H9 (cell line): ENCODE data around the gene ITPR1. TPM values are rescaled to one million over a fixed set of nuclear protein-coding genes. Genes with fewer than 3 reads are reported as not detected.

Source experiments
- DNase-seq: peaks from one replicate; pipeline ENCODE4 v3.0.0-alpha.2; 2017
- H2AFZ ChIP-seq: one replicate; pipeline ENCODE4 v1.6.1; 2013; ENCODE audit warnings: mild to moderate bottlenecking, low read length, control low read depth, moderate library complexity
- H2AK5ac ChIP-seq: 2 replicates; pipeline ENCODE4 v1.6.1; 2013; ENCODE audit warnings: low read length, control low read depth, mixed read lengths; ENCODE audit not compliant: insufficient read length
- H2BK120ac ChIP-seq: one replicate; pipeline ENCODE4 v1.6.1; 2013; ENCODE audit warnings: low read depth, mild to moderate bottlenecking, low read length, control low read depth, inconsistent platforms; ENCODE audit not compliant: poor library complexity, severe bottlenecking
- H2BK12ac ChIP-seq: 2 replicates; pipeline ENCODE4 v1.6.1; 2013; ENCODE audit warnings: low read length, control low read depth, mixed read lengths, low read depth; ENCODE audit not compliant: insufficient read length
- H2BK15ac ChIP-seq: 2 replicates; pipeline ENCODE4 v1.6.1; 2013; ENCODE audit warnings: low read depth, low read length, control low read depth
- H2BK20ac ChIP-seq: one replicate; pipeline ENCODE4 v1.6.1; 2013; ENCODE audit warnings: low read depth, mild to moderate bottlenecking, low read length, control low read depth, inconsistent platforms; ENCODE audit not compliant: poor library complexity, severe bottlenecking
- H2BK5ac ChIP-seq: 2 replicates; pipeline ENCODE4 v1.6.1; 2013; ENCODE audit warnings: low read length, control low read depth, mixed read lengths; ENCODE audit not compliant: insufficient read length
- H3K14ac ChIP-seq: 2 replicates; pipeline ENCODE4 v1.6.1; 2013; ENCODE audit warnings: low read length, control low read depth; ENCODE audit not compliant: insufficient read depth
- H3K18ac ChIP-seq: 2 replicates; pipeline ENCODE4 v1.6.1; 2013; ENCODE audit warnings: low read depth, mild to moderate bottlenecking, mixed read lengths, low read length, control low read depth; ENCODE audit not compliant: insufficient read length
- H3K23ac ChIP-seq: 2 replicates; pipeline ENCODE4 v1.6.1; 2013; ENCODE audit warnings: low read length, control low read depth, mixed read lengths, low read depth; ENCODE audit not compliant: insufficient read length
- H3K23me2 ChIP-seq: 2 replicates; pipeline ENCODE4 v1.6.1; 2013; ENCODE audit warnings: low read depth, mild to moderate bottlenecking, mixed read lengths, low read length, control low read depth; ENCODE audit not compliant: insufficient read length, poor library complexity, severe bottlenecking
- H3K27ac ChIP-seq: 2 replicates; pipeline ENCODE4 v1.5.1; 2013; ENCODE audit warnings: low read length, control low read depth, mixed read lengths, low read depth; ENCODE audit not compliant: insufficient read length
- H3K27me3 ChIP-seq: 2 replicates; pipeline ENCODE4 v1.6.1; 2013; ENCODE audit warnings: low read length, control low read depth, inconsistent platforms; ENCODE audit not compliant: insufficient read depth
- H3K4ac ChIP-seq: 2 replicates; pipeline ENCODE4 v1.6.1; 2013; ENCODE audit warnings: low read depth, mild to moderate bottlenecking, control low read depth, inconsistent platforms, low read length, moderate library complexity
- H3K4me1 ChIP-seq: 2 replicates; pipeline ENCODE4 v1.6.1; 2013; ENCODE audit warnings: low read length, control low read depth, inconsistent platforms; ENCODE audit not compliant: insufficient read depth
- H3K4me2 ChIP-seq: 2 replicates; pipeline ENCODE4 v1.6.1; 2013; ENCODE audit warnings: low read length, control low read depth, mixed read lengths; ENCODE audit not compliant: insufficient read length, insufficient read depth
- H3K56ac ChIP-seq: 2 replicates; pipeline ENCODE4 v1.6.1; 2013; ENCODE audit warnings: low read depth, mild to moderate bottlenecking, mixed read lengths, low read length, control low read depth; ENCODE audit not compliant: insufficient read length
- H3K79me1 ChIP-seq: 2 replicates; pipeline ENCODE4 v1.6.1; 2013; ENCODE audit warnings: low read depth, mild to moderate bottlenecking, moderate library complexity, low read length, control low read depth, inconsistent platforms; ENCODE audit not compliant: insufficient read depth, poor library complexity, severe bottlenecking
- H3K79me2 ChIP-seq: 2 replicates; pipeline ENCODE4 v1.6.1; 2013; ENCODE audit warnings: low read length, control low read depth, inconsistent platforms; ENCODE audit not compliant: insufficient read depth
- H3K9ac ChIP-seq: 2 replicates; pipeline ENCODE4 v1.6.1; 2013; ENCODE audit warnings: low read length, control low read depth, mixed read lengths; ENCODE audit not compliant: insufficient read length; ENCODE audit errors: extremely low read depth
- H3K9me3 ChIP-seq: one replicate; pipeline ENCODE4 v1.6.1; 2013; ENCODE audit warnings: low read depth, low read length, inconsistent platforms; ENCODE audit not compliant: control insufficient read depth
- H3T11ph ChIP-seq: one replicate; pipeline ENCODE4 v1.6.1; 2013; ENCODE audit warnings: mild to moderate bottlenecking, low read length, control low read depth, inconsistent platforms
- H4K20me1 ChIP-seq: one replicate; pipeline ENCODE4 v1.6.1; 2013; ENCODE audit not compliant: control insufficient read depth, insufficient read length, insufficient read depth
- H4K5ac ChIP-seq: 2 replicates; pipeline ENCODE4 v1.6.1; 2013; ENCODE audit warnings: low read depth, mild to moderate bottlenecking, mixed read lengths, low read length, control low read depth; ENCODE audit not compliant: insufficient read length
- H4K8ac ChIP-seq: replicated peaks from 2 replicates; pipeline ENCODE4 v1.6.1; 2013; ENCODE audit warnings: low read length, control low read depth, mixed read lengths, low read depth; ENCODE audit not compliant: insufficient read length
- H4K91ac ChIP-seq: 2 replicates; pipeline ENCODE4 v1.6.1; 2013; ENCODE audit warnings: low read depth, mild to moderate bottlenecking, moderate library complexity, mixed read lengths, low read length, control low read depth; ENCODE audit not compliant: insufficient read length
- H3K27ac Mint-ChIP-seq, 3 experiments: 2 replicates in 2 of 3; 3 replicates in 1 of 3; pipeline ENCODE4 v1.8.0; 2020 to 2021; ENCODE audit warnings: mixed read lengths in 3 of 3, mild to moderate bottlenecking in 1 of 3, moderate library complexity in 1 of 3
- H3K27me3 Mint-ChIP-seq: 2 replicates; pipeline ENCODE4 v1.8.0; 2021; ENCODE audit warnings: low read depth, mild to moderate bottlenecking, moderate library complexity, mixed read lengths
- H3K36me3 Mint-ChIP-seq, 3 experiments: 2 replicates in 2 of 3; 3 replicates in 1 of 3; pipeline ENCODE4 v1.8.0; 2020 to 2021; ENCODE audit warnings: low read depth in 3 of 3, mixed read lengths in 3 of 3; ENCODE audit not compliant: insufficient read depth in 1 of 3
- H3K4me1 Mint-ChIP-seq, 2 experiments: 2 replicates each; pipeline ENCODE4 v1.8.0; 2020; ENCODE audit warnings: mixed read lengths in 2 of 2
- H3K4me3 Mint-ChIP-seq, 2 experiments: 2 replicates in 1 of 2; 3 replicates in 1 of 2; pipeline ENCODE4 v1.8.0; 2020 to 2021; ENCODE audit warnings: mild to moderate bottlenecking in 2 of 2, mixed read lengths in 2 of 2, moderate library complexity in 1 of 2
- H3K9me3 Mint-ChIP-seq, 2 experiments: 2 replicates in 1 of 2; 3 replicates in 1 of 2; pipeline ENCODE4 v1.8.0; 2020; ENCODE audit warnings: mild to moderate bottlenecking in 2 of 2, mixed read lengths in 2 of 2, moderate library complexity in 1 of 2
- WGBS: extraction: QIAGEN DNeasy Blood & Tissue Kit; methylation state at CpG from one replicate; pipeline ENCODE4 v1.1.7; 2013; ENCODE audit warnings: missing lambda C conversion rate, low lambda C conversion rate, mixed read lengths; ENCODE audit not compliant: insufficient read length; ENCODE audit errors: extremely low coverage; 5-methylcytosine and 5-hydroxymethylcytosine counted together
- total RNA-seq: library from RNA; stranded (reverse); gene quantifications from 2 replicates; pipeline ENCODE4 v1.2.1, GENCODE V29; 2021
- TF ChIP-seq, protein P1 (sequence below): fragments of 200-600 bp; sonication (generic); conservative IDR thresholded peaks from 3 replicates; pipeline ENCODE4 v1.8.0; 2021; ENCODE audit warnings: antibody characterized with exemption, mild to moderate bottlenecking

ITPR1 gene
- total RNA-seq, 1 experiment from 2014 or later: 4.2 TPM

DNA sequence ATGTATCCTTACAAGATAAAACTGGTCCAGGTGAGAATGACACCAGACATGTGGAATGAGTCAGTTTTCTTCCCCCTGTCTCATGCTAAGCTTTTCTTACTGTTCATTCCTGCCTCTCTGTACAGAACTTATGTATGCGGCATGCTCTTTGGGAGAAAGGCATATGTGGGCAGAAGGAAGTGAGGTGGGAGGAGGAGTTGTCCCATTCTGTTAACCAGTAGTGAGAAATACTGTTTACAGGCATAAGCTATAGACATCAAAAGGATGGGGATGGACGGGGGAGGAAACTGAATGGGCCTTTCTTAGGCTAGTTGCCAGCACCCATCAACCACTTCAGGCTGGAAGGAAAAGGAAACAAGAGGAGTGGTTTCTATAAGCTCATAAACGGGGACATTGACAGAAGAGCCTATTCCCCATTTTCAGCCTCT, 342.5 kb downstream of the ITPR1 start:
- no peak overlapping the region for H3K4me3 Mint-ChIP-seq
- Histone ChIP-seq H3T11ph (no peak overlapping the region), H2AFZ (no peak overlapping the region), H3K23me2 (no peaks in the 10 kb centered on the region), H3K79me1 (no peaks in the 10 kb centered on the region), H3K14ac (no peak overlapping the region), H2AK5ac (no peak overlapping the region), H2BK120ac (no peak overlapping the region), H2BK20ac (no peak overlapping the region), H4K20me1 (no peaks in the 10 kb centered on the region), H4K8ac (no peak overlapping the region), H3K4ac (no peak overlapping the region), H3K56ac (no peak overlapping the region), H3K9ac (no peak overlapping the region), H2BK15ac (no peak overlapping the region), H3K27ac (no peak overlapping the region), H3K23ac (no peak overlapping the region), H4K5ac (no peak overlapping the region), H3K27me3 (no peaks in the 10 kb centered on the region), H3K18ac (no peak overlapping the region), H3K79me2 (no peaks in the 10 kb centered on the region), H3K4me1 (no peaks in the 10 kb centered on the region; the same call in 1 of the 2 replicates), H3K4me2 (no peak overlapping the region), H4K91ac (no peak overlapping the region), H2BK12ac (no peak overlapping the region), H2BK5ac (no peak overlapping the region), H3K9me3 (no peaks in the 10 kb centered on the region)
- no peaks in the 10 kb centered on the region for H3K9me3 Mint-ChIP-seq
- H3K36me3 Mint-ChIP-seq: no peaks in the 10 kb centered on the region
- TF ChIP-seq, protein P1, sequence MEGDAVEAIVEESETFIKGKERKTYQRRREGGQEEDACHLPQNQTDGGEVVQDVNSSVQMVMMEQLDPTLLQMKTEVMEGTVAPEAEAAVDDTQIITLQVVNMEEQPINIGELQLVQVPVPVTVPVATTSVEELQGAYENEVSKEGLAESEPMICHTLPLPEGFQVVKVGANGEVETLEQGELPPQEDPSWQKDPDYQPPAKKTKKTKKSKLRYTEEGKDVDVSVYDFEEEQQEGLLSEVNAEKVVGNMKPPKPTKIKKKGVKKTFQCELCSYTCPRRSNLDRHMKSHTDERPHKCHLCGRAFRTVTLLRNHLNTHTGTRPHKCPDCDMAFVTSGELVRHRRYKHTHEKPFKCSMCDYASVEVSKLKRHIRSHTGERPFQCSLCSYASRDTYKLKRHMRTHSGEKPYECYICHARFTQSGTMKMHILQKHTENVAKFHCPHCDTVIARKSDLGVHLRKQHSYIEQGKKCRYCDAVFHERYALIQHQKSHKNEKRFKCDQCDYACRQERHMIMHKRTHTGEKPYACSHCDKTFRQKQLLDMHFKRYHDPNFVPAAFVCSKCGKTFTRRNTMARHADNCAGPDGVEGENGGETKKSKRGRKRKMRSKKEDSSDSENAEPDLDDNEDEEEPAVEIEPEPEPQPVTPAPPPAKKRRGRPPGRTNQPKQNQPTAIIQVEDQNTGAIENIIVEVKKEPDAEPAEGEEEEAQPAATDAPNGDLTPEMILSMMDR: no peak
- no peaks in the 10 kb centered on the region for H3K27me3 Mint-ChIP-seq
- no peak for DNase-seq
- peaks cover 7 to 9% of the 10 kb centered on the region in 2 experiments for H3K4me1 Mint-ChIP-seq
- no peak overlapping the region for H3K27ac Mint-ChIP-seq
- no CpG with 5 or more reads among the region's 3 CpGs for WGBS
